ENCODE results near the gene SERPINA5.
"Not testable (repeated sequence)": the region's sequence is repeated elsewhere in the genome, so short reads cannot be mapped to it uniquely, and the experiment has no call there.

The SERPINA5 gene

GRCh38 chr14:94628578-94628977, 47.4 kb downstream of the SERPINA5 start:
- DNase-seq = no peak

DNA sequence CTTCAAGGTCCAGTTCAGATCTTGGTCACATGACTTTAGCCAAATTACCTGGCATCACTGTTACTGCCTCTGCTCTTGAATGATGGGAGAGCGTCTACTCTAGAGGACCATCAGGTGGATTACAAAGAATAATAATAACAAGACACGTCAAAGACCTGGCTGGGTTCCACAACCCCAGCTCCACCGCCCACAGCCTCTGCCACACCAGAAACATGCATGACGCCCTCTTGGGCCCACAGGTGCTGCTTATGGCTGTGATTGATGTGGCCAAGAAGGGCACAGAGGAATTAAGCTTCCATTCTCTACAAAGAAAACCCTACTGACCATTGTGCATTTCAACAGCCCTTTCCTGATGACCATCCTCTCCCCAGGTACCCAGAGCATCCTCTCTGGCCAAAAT, 49.2 kb downstream of the SERPINA5 start:
- no peak for DNase-seq

DNA sequence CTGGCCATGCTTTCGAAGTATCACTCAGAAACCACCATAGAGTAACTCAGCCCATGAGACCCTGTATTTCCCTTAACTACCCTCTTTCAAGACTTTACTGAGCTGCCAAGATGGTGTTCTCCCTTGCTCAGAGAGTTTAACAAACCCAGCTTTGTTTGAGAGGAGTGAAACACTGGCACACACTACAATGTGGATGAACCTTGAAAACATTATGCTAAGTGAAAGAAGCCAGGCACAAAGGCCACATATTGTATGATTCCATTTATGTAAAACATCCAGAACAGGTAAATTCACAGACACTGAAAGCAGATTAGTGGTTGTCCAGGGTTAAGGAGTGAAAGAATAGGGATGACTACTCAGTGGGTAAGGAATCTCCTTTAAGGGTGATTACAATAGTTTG, 49.8 kb downstream of the SERPINA5 start:
- DNase-seq = no peak

DNA sequence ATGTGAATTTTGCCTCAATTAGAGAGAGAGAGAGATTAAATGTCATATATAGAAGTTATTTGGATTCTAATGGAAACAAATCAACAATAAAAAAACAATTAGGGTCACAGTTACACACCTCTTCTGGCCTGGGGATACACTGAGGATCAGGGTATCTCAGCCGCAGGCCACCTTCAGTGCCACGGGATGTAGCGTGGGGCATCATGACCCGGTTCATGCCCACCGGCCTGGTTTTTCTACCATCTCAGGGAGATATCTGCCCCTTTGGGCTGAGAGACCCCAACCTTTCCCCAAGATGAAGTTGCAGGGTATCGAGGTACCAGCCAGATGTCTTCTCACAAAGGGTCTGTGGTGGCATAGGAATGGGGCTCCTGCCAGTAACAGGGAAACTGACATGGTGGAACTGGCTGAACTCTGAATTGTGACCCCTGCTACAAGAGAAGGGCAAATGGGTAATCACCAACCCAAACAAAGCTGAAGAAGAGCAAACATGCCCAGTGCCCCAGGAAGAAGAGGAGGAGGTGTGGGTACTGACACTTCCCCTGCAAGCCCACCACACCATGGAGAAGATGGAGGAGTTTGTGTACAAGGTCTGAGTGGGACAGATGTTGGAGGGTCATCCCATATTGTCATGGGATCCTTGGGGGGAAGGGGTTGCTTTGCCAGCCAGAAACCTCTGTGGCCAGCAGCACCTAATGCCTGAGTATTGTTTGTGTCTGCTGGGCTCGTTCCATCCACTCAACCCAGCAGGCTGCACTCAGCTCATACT, 50.5 kb downstream of the SERPINA5 start:
- DNase-seq = no peak

- DNase-seq = no peak
Observed at GRCh38 chr14:94632305-94632590, 51.0 kb downstream of the SERPINA5 start.

DNA sequence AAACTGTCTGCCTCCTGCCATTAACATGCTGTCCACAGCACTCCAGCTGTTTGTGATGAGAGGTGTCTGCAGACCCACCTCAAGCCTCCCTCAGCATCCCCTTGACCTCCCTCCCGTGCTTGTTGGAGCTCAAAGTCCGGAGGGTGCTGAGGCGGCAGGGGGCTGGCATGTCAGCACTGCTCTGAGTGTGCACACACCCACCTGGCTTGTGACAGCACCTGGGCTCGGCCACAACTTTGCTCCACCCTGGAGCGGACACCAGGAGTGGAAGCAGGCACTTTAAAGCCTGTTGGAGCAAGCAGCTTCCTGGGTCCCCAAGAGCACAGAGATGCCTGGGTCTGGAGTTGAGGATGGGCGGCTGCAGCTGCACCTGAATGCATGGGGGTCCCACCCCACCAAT, 51.9 kb downstream of the SERPINA5 start:
- DNase-seq = no peak

DNA sequence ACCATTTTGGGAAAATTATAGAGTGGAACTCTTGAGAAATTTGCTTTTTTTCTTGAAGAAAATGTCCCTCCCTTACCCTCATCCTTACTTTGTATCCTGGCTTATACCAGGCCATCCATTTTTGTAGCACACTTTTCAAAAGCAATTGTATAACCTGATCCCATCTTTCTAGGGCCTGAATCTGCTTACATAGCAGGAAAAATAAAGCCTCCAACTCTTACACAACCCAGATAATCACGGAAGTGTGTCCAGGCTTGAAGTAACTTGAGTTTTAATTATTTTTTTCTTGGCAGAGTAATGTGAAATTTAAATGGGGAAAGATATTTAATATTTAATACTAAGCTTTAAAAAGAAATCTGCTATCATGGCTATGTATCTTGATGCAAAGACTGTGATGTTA, 53.9 kb downstream of the SERPINA5 start:
- no peak for DNase-seq

DNA sequence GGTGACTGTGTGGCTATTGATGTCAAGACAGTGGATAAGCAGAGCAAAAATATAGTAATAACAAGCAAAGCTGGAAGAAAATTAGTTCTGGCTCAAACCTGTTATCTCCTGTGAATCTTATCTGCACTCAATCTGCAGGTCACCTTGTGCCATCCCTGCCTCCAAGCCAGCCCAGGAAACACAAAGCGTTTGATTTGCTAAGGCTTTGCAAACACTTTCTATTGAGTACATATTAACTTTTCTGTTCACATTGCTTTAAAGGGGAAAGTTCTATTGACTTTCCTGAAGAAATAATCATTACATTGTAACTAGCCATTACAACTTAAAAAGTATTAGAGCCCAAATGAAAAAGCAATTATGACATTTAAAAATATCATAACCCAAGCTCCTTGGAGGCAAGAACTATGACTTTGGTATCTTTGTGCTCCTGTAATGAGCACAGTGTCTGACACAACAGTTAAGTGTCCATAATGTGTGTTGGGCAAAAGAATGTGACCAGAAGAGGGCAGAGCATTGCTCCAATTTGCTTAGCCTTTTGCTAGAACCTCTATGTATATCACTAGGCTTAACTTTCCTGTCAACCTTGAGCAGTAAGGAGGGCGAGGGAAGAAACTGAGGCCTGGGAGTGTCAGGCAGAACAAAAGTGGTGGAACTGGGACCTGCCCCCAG, 55.7 kb downstream of the SERPINA5 start:
- no peak for DNase-seq

DNA sequence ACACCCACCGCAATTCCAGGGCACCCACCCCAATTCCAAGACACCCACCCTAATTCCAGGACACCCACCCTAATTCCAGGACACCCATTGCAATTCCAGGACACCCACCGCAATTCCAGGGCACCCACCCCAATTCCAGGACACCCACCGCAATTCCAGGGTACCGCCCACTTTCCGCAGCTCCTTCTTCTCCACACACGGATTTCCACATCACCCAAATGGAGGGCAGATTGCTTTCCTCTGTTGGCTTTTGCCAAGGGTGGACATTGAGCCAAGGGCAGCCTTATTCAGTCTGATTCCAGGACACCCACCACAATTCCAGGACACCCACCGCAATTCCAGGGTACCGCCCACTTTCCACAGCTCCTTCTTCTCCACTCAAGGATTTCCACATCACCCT, 56.6 kb downstream of the SERPINA5 start:
- not testable (repeated sequence) for DNase-seq

DNA sequence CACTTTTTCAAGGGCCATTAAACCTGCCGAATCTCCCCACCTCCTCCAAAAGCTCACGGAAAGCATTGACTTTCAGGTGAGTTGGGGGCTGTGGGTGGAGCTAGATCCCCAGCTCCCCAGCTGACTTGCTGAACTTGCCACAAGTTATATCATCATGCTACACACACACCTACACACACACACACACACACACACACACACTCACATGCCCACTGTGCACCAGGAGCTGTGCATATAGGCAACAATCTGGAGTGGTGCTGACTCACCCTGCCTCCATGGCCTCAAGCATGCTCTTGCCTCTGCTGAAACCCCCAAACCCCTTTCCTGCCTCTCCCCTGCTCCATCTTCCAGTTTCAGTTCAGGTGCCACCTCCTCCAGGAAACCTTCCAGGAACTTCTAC, 57.1 kb downstream of the SERPINA5 start:
- no peak for DNase-seq

GRCh38 chr14:94638961-94639817, 58.0 kb downstream of the SERPINA5 start:
- no peak for DNase-seq

- no peak for DNase-seq
Observed at GRCh38 chr14:94640721-94641631, 59.8 kb downstream of the SERPINA5 start.

DNA sequence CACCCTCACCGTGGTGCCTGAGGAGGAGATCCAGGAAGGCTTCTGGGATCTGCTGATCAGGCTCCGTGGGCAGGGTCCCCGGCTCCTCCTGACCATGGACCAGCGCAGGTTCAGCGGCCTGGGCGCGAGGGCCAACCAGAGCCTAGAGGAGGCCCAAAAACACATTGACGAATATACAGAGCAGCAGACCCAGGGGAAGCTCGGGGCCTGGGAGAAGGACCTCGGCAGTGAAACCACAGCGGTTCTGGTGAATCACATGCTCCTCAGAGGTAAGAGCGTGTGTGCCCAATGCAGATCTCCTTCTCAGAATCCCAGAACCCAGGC, 60.4 kb downstream of the SERPINA5 start:
- no peak for DNase-seq
